ENCODE results near the gene IPO13.

IPO13 gene

DNA sequence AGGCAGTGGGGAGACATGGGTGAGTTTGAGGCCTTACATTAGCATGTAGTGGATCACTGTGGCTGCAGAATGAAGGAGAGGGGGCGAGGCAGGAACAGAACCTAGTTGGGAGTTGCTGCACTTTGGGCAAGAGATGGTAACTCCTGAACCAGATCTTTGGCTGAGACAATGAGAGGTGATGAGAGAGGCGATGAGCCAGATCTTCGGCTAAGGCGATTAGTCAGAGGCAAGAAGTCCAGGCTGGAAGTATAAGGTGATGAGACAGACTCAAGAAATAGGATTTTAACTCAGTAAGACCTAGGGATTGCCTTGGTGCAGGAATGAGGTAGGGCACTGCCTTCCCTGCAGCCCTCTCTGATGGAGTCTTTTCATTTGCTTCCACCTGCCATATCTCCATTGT is 22.2 kb upstream of the IPO13 start:
- H3K4me2 ChIP-seq, result no peak overlapping the region
- H4K20me1 ChIP-seq (ENCODE audit: insufficient read depth), result no peaks in the 10 kb centered on the region
- peaks cover 2% of the 10 kb centered on the region for H3K4me1 ChIP-seq (ENCODE audit: low read depth, poor library complexity, severe bottlenecking)

DNA sequence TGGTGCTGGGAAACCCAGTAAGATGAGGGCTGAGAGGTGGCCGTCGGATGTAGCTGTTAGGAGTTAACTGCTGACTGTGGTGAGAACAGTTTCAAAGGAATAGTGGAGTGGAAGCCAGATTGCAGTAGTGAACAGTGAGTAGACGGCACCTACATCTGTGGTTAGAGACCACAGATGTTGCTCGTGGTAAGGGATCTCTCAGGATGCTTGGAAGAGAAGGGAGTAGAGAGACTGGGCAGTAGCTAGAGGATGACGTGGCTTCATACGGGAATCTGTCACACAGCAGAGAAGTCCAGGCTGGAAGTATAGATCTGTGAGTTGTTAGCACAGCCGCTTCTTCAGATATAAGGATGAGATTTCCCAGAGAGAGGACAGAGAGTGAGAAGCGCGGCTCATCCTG is 20.9 kb upstream of the IPO13 start:
- Histone ChIP-seq H3K27ac (no peak overlapping the region), H3K4me2 (no peak overlapping the region)

More for the DNA sequence above, 22.2 kb upstream of the IPO13 start:
- H3K4me3 ChIP-seq (IDR thresholded peaks at IDR 0.05; ENCODE audit: insufficient read depth, low read depth, low read length), result no peak overlapping the region
- no peak overlapping the region for H3K27ac ChIP-seq
- H3K27me3 ChIP-seq (ENCODE audit: insufficient read depth, low read depth), result no peaks in the 10 kb centered on the region
- H2AFZ ChIP-seq (ENCODE audit: low read depth), result no peak overlapping the region
- TF ChIP-seq, protein P1, sequence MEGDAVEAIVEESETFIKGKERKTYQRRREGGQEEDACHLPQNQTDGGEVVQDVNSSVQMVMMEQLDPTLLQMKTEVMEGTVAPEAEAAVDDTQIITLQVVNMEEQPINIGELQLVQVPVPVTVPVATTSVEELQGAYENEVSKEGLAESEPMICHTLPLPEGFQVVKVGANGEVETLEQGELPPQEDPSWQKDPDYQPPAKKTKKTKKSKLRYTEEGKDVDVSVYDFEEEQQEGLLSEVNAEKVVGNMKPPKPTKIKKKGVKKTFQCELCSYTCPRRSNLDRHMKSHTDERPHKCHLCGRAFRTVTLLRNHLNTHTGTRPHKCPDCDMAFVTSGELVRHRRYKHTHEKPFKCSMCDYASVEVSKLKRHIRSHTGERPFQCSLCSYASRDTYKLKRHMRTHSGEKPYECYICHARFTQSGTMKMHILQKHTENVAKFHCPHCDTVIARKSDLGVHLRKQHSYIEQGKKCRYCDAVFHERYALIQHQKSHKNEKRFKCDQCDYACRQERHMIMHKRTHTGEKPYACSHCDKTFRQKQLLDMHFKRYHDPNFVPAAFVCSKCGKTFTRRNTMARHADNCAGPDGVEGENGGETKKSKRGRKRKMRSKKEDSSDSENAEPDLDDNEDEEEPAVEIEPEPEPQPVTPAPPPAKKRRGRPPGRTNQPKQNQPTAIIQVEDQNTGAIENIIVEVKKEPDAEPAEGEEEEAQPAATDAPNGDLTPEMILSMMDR (conservative IDR thresholded peaks at IDR 0.05; ENCODE audit: low read depth, low read length), result no peak
- H3K9ac ChIP-seq, result no peak overlapping the region
- no peaks in the 10 kb centered on the region for H3K36me3 ChIP-seq (ENCODE audit: insufficient read depth)
- H3K79me2 ChIP-seq (ENCODE audit: insufficient read depth, low read depth), result no peaks in the 10 kb centered on the region

DNA sequence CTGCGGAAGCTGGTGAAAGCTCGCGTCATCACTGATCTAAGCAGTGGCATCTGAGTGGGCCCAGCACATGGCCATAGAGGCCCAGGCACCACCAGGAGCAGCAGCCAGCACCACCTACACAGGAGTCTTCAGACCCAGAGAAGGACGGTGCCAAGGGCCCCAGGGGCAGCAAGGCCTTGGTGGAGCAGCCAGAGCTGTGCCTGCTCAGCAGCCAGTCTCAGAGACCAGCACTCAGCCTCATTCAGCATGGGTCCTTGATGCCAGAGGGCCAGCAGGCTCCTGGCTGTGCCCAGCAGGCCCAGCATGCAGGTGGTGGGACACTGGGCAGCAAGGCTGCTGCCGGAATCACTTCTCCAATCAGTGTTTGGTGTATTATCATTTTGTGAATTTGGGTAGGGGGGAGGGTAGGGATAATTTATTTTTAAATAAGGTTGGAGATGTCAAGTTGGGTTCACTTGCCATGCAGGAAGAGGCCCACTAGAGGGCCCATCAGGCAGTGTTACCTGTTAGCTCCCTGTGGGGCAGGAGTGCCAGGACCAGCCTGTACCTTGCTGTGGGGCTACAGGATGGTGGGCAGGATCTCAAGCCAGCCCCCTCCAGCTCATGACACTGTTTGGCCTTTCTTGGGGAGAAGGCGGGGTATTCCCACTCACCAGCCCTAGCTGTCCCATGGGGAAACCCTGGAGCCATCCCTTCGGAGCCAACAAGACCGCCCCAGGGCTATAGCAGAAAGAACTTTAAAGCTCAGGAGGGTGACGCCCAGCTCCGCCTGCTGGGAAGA is 16.4 kb upstream of the IPO13 start:
- Histone ChIP-seq H3K4me2 (peak overlapping the region; percentile 56; the same call in 1 of the 2 replicates), H3K27me3 (ENCODE audit: insufficient read depth, low read depth) (no peaks in the 10 kb centered on the region), H3K4me3 (IDR thresholded peaks at IDR 0.05; ENCODE audit: insufficient read depth, low read depth, low read length) (no peak overlapping the region), H4K20me1 (ENCODE audit: insufficient read depth) (no peaks in the 10 kb centered on the region), H3K9ac (no peak overlapping the region), H2AFZ (ENCODE audit: low read depth) (no peak overlapping the region), H3K4me1 (ENCODE audit: low read depth, poor library complexity, severe bottlenecking) (peaks cover 52% of the 10 kb centered on the region), H3K79me2 (ENCODE audit: insufficient read depth, low read depth) (no peaks in the 10 kb centered on the region), H3K36me3 (ENCODE audit: insufficient read depth) (no peaks in the 10 kb centered on the region), H3K27ac (peak overlapping the region; percentile 24; the same call in 1 of the 2 replicates)
- TF ChIP-seq, protein P1 (conservative IDR thresholded peaks at IDR 0.05; ENCODE audit: low read depth, low read length), result peak; percentile 77

More for the DNA sequence above, 20.9 kb upstream of the IPO13 start:
- TF ChIP-seq, protein P1 (conservative IDR thresholded peaks at IDR 0.05; ENCODE audit: low read depth, low read length), result no peak
- no peaks in the 10 kb centered on the region for H3K36me3 ChIP-seq (ENCODE audit: insufficient read depth)
- H3K9ac ChIP-seq, result no peak overlapping the region
- H4K20me1 ChIP-seq (ENCODE audit: insufficient read depth), result no peaks in the 10 kb centered on the region
- H3K4me1 ChIP-seq (ENCODE audit: low read depth, poor library complexity, severe bottlenecking), result peaks cover 15% of the 10 kb centered on the region
- no peaks in the 10 kb centered on the region for H3K27me3 ChIP-seq (ENCODE audit: insufficient read depth, low read depth)
- H3K79me2 ChIP-seq (ENCODE audit: insufficient read depth, low read depth), result no peaks in the 10 kb centered on the region
- no peak overlapping the region for H2AFZ ChIP-seq (ENCODE audit: low read depth)
- H3K4me3 ChIP-seq (IDR thresholded peaks at IDR 0.05; ENCODE audit: insufficient read depth, low read depth, low read length), result no peak overlapping the region

DNA sequence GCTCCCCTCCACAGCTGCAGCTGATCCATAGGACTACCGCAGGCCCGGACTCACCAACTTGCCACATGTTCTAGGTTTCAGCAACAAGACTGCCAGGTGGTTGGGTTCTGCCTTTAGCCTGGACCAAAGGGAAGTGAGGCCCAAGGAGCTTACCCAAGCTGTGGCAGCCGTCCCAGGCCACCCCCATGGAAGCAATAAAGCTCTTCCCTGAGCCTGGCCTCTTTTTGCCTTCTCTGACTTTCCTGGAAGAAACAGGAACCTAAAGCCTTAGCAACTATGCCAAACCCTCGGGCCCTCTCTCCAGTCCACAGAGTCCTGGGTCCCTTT is 15.8 kb upstream of the IPO13 start:
- H3K27me3 ChIP-seq (ENCODE audit: insufficient read depth, low read depth), result no peaks in the 10 kb centered on the region
- H3K4me1 ChIP-seq (ENCODE audit: low read depth, poor library complexity, severe bottlenecking), result peaks cover 52% of the 10 kb centered on the region
- H3K36me3 ChIP-seq (ENCODE audit: insufficient read depth), result no peaks in the 10 kb centered on the region
- H3K9ac ChIP-seq, result no peak overlapping the region
- H4K20me1 ChIP-seq (ENCODE audit: insufficient read depth), result no peaks in the 10 kb centered on the region
- H3K4me2 ChIP-seq, result peak overlapping the region; percentile 56; the same call in 1 of the 2 replicates
- H3K79me2 ChIP-seq (ENCODE audit: insufficient read depth, low read depth), result no peaks in the 10 kb centered on the region
- peak overlapping the region; percentile 24; the same call in 1 of the 2 replicates for H3K27ac ChIP-seq
- TF ChIP-seq, protein P1 (conservative IDR thresholded peaks at IDR 0.05; ENCODE audit: low read depth, low read length), result no peak
- no peak overlapping the region for H2AFZ ChIP-seq (ENCODE audit: low read depth)
- H3K4me3 ChIP-seq (IDR thresholded peaks at IDR 0.05; ENCODE audit: insufficient read depth, low read depth, low read length), result no peak overlapping the region

Measured in KMS-11 (cell line).